Heart right ventricle (tissue), 16 donors: ENCODE measurements around the gene GABPB1. TPM values are rescaled to one million over a fixed set of nuclear protein-coding genes. Genes with fewer than 3 reads are reported as not detected.

Experiments
- ATAC-seq, 8 donors: fragments of 200-7000 bp; cut with Tn5 transposase; one replicate each; pipeline ENCODE4 v1.9.1; 2020; ENCODE audit warnings: mild to moderate bottlenecking in 8 of 8, moderate library complexity in 8 of 8, moderate number of reproducible peaks in 1 of 8
- DNase-seq, 2 donors: peaks; one replicate each; pipeline ENCODE4 v3.0.0-alpha.2; 2020
- H3K27ac ChIP-seq, 10 donors: fragments of 200-600 bp; sonication (generic) in 2 of 10; one replicate each; pipeline versions ENCODE4 v1.5.0 to v1.8.0; 2020 to 2022; ENCODE audit warnings: mild to moderate bottlenecking in 3 of 10
- H3K27me3 ChIP-seq, 7 donors: fragments of 200-600 bp; one replicate each; pipeline ENCODE4 v1.8.0; 2021 to 2022; ENCODE audit warnings: mild to moderate bottlenecking in 2 of 7
- H3K36me3 ChIP-seq, 9 donors: fragments of 200-600 bp; sonication (generic) in 1 of 9; one replicate each; pipeline versions ENCODE4 v1.5.0 to v1.8.0; 2020 to 2022; ENCODE audit warnings: mild to moderate bottlenecking in 2 of 9
- H3K4me1 ChIP-seq, 9 donors: fragments of 200-600 bp; sonication (generic) in 1 of 9; one replicate each; pipeline versions ENCODE4 v1.5.0 to v1.8.0; 2020 to 2022; ENCODE audit warnings: mild to moderate bottlenecking in 4 of 9
- H3K4me3 ChIP-seq, 10 donors: fragments of 200-600 bp; sonication (generic) in 2 of 10; one replicate each; pipeline versions ENCODE4 v1.5.0 to v1.8.0; 2020 to 2022; ENCODE audit warnings: mild to moderate bottlenecking in 7 of 10, moderate library complexity in 2 of 10
- H3K9me3 ChIP-seq, 11 donors: fragments of 200-600 bp in 10 of 11; sonication (generic) in 2 of 11; one replicate each; pipeline versions ENCODE4 v1.5.0 to v1.8.0; 2013 to 2022; ENCODE audit warnings: mild to moderate bottlenecking in 2 of 11, control low read depth in 1 of 11, moderate library complexity in 1 of 11
- WGBS, 2 donors: extraction: QIAGEN DNeasy Blood & Tissue Kit; methylation state at CpG; one replicate each; pipeline ENCODE4 v1.1.7; 2013; ENCODE audit warnings: inconsistent platforms in 1 of 2; 5-methylcytosine and 5-hydroxymethylcytosine counted together
- intact Hi-C, 10 donors: fragments of 100-400 bp; cut with DNase I; formaldehyde crosslinking; loops; one replicate each; pipeline versions ENCODE4 v1.11.1 to v1.14.2; 2022
- polyA plus RNA-seq, 2 donors: library from polyadenylated mRNA; stranded (reverse); fragments of 200-250 nt; gene quantifications; one replicate each; pipeline ENCODE4 v1.2.3, GENCODE V29; 2013
- total RNA-seq, 10 donors: library from RNA; stranded (reverse); fragmentation: NEBNext Ultra II Directional in 3 of 10; extraction: Animal tissue kit (Norgen Biotek cat#: 25700) in 3 of 10; gene quantifications; one replicate each; pipeline versions ENCODE4 v1.2.1 to v1.2.4, GENCODE V29; 2021 to 2023
- TF ChIP-seq, protein P1 (sequence below), 9 donors: fragments of 200-600 bp; sonication (generic) in 2 of 9; IDR thresholded peaks; one replicate each; pipeline versions ENCODE4 v1.5.0 to v1.8.0; 2021 to 2022; ENCODE audit warnings: antibody characterized with exemption in 9 of 9, mild to moderate bottlenecking in 5 of 9, moderate library complexity in 1 of 9
- donor health status: Arrhythmogenic right ventricular cardiomyopathy.
- donor health status: ischemic (EF 13 %, LVEDD 7.1; RV severe dilation, severe dysfunction).
- donor health status: healthy with polysubstance abuse.
- donor health status: DM: no; HTN: yes; CAD: no.
- donor health status: DM: no; HTN: no; CAD: no.
- donor health status: ischemic (EF 25% LVEDD 6.9; RV normal size, moderate dysfunction).
- donor health status: ischemic (EF 25% LVEDD 5.7; RV mildly dilated, moderate dysfunction).
- donor health status: healthy.
- donor health status: DM: yes; HTN: yes; CAD: no.
- donor health status: Ischemic cardiomyopathy.
- donor health status: ischemic (EF 35%, LVEDD 5.7; RV mildly dilated, moderate dysfunction).
- donor health status: nonischemic (EF 11% LVEDD 7.7; RV severe dilation, severe dysfunction).
- donor health status: DM: yes; HTN: yes; CAD: no.
- donor health status: PGD.
- donor health status: ischemic (EF 29% LVEDD 5.4; RV normal size, mild dysfunction).
- donor health status: nonischemic (EF 23%, LVEDD 6.1; RV moderate dilation, normal function).

GABPB1 gene
- total and polyA plus RNA-seq, 12 donors = 5.3 to 12.6 (median 8.5) TPM

DNA sequence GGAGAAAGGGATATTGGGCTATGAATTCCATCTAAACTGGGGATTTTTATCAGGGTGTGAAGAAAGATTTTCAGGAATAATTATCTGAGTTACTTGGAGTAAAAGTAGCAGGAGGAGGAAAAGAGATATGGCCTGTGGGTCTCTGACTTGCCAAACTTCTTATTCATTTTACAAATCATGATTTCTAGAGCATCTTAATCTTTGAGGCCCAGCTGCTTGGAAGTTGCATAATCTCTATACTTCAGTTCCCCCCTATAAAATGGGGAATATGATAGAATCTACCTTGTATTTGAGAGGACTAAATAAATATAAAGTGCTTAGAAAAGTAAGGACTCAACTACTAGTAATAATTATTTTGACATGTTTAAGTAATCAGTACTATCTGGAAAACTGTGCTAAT lies 11.0 kb upstream of the GABPB1 start:
- peaks cover 0 to 56% (median 5%) of the 10 kb centered on the region in 9 donors for H3K36me3 ChIP-seq
- H3K4me1 ChIP-seq = no peaks in the 10 kb centered on the region
- ATAC-seq (no peak), DNase-seq (no peak)
- intact Hi-C loops = no loop called here
- no peak overlapping the region for H3K27ac ChIP-seq
- no peaks in the 10 kb centered on the region for H3K27me3 ChIP-seq
- TF ChIP-seq, protein P1, sequence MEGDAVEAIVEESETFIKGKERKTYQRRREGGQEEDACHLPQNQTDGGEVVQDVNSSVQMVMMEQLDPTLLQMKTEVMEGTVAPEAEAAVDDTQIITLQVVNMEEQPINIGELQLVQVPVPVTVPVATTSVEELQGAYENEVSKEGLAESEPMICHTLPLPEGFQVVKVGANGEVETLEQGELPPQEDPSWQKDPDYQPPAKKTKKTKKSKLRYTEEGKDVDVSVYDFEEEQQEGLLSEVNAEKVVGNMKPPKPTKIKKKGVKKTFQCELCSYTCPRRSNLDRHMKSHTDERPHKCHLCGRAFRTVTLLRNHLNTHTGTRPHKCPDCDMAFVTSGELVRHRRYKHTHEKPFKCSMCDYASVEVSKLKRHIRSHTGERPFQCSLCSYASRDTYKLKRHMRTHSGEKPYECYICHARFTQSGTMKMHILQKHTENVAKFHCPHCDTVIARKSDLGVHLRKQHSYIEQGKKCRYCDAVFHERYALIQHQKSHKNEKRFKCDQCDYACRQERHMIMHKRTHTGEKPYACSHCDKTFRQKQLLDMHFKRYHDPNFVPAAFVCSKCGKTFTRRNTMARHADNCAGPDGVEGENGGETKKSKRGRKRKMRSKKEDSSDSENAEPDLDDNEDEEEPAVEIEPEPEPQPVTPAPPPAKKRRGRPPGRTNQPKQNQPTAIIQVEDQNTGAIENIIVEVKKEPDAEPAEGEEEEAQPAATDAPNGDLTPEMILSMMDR (IDR thresholded peaks at IDR 0.05) = no peak
- H3K4me3 ChIP-seq = no peak overlapping the region
- H3K9me3 ChIP-seq = no peaks in the 10 kb centered on the region

DNA sequence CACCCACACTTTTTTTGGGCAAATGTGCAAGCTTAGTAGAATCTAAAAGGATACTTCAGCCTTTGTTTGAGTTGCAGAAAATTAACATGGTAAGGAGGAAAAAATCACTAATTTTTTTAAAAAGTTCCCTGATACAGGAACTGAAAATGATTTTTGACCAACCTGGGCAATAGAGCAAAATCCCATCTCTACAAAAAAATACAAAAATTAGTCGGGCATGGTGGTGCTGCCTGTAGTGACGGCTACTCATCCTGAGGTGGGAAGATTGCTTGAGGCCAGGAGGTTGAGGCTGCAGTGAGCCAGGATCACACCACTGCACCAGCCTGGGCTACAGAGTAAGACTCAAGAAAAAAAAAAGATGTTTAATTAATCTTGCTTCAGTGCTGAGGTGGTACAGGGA lies 10.6 kb upstream of the GABPB1 start:
- intact Hi-C loops = no loop called here
- H3K4me3 ChIP-seq = no peak overlapping the region
- 92 to 96% methylated on average over 2 of the region's 2 CpGs for WGBS, 2 donors
- TF ChIP-seq, protein P1 (IDR thresholded peaks at IDR 0.05) = no peak
- no peak for ATAC-seq
- H3K27me3 ChIP-seq = no peaks in the 10 kb centered on the region
- no peak for DNase-seq
- H3K9me3 ChIP-seq = no peaks in the 10 kb centered on the region
- peaks cover 0 to 56% (median 5%) of the 10 kb centered on the region in 9 donors for H3K36me3 ChIP-seq
- no peak overlapping the region for H3K27ac ChIP-seq
- no peaks in the 10 kb centered on the region for H3K4me1 ChIP-seq

DNA sequence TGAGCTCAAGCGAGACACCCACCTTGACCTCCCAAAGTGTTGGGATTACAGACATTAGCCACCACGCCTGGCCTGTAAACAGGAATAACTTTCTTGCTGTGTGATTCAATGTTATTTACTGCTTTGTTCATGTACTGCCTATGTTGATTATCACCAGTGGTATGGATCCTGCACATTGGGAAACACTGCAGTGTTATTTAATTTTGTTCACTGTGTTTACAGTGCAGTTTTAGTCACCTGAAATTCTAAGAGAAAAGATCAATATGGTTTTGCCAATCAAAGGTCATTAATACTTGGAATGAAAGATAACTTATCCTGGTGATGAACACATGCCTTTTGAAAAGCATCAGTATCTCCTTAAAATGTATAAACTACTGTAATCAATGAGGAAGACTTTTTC lies 8.6 kb upstream of the GABPB1 start:
- Histone ChIP-seq H3K9me3 (no peaks in the 10 kb centered on the region), H3K27ac (no peak overlapping the region), H3K4me3 (no peak overlapping the region), H3K4me1 (peaks cover 0 to 6% (median 0%) of the 10 kb centered on the region in 9 donors), H3K36me3 (peaks cover 0 to 72% (median 5%) of the 10 kb centered on the region in 9 donors), H3K27me3 (no peaks in the 10 kb centered on the region)
- intact Hi-C loops = no loop called here
- no peak for ATAC-seq
- WGBS, 2 donors = 88 to 92% methylated on average over 2 of the region's 2 CpGs
- no peak for DNase-seq
- TF ChIP-seq, protein P1 (IDR thresholded peaks at IDR 0.05) = no peak

DNA sequence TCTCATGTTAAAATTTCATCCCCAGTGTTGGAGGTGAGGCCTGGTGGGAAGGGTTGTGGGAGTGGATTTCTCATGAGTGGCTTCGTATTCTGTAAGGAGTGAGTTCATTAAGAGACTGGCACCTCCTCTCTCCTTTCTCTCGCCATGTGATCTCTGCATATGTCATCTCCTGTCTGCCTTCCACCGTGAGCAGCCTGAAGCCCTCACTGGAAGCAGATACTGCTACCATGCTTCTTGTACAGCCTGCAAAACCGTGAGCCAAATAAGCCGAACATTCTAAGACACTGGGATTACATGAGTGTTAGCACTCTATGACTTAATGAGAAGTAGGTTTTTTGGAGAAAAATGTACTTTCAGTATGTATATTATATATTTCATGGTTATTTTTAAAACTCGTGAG lies 6.8 kb upstream of the GABPB1 start:
- Histone ChIP-seq H3K27ac (no peak overlapping the region), H3K27me3 (no peaks in the 10 kb centered on the region), H3K4me1 (peaks cover 0 to 20% (median 6%) of the 10 kb centered on the region in 9 donors), H3K4me3 (no peak overlapping the region), H3K9me3 (no peaks in the 10 kb centered on the region), H3K36me3 (peaks cover 0 to 80% (median 5%) of the 10 kb centered on the region in 9 donors)
- TF ChIP-seq, protein P1 (IDR thresholded peaks at IDR 0.05) = no peak
- 87 to 90% methylated on average over 6 of the region's 6 CpGs for WGBS, 2 donors
- ATAC-seq (no peak), DNase-seq (no peak)
- intact Hi-C loops = no loop called here
